Mesenchymal stem cell (in vitro differentiated cells and primary cell): ENCODE results near the gene CAVIN2.

Experiments
- DNase-seq: peaks from one replicate; pipeline ENCODE4 v3.0.0-alpha.2; 2013
- H2AFZ ChIP-seq: one replicate; pipeline ENCODE4 v1.6.1; 2013; ENCODE audit warnings: low read depth, mild to moderate bottlenecking, control low read depth, inconsistent platforms, low read length, moderate library complexity
- H2AK5ac ChIP-seq: 2 replicates; pipeline ENCODE4 v1.6.1; 2013; ENCODE audit warnings: low read length, moderate library complexity, mild to moderate bottlenecking, inconsistent platforms; ENCODE audit not compliant: severe bottlenecking
- H2BK120ac ChIP-seq: one replicate; pipeline ENCODE4 v1.6.1; 2013; ENCODE audit warnings: low read depth, mild to moderate bottlenecking, inconsistent platforms, low read length, moderate library complexity
- H2BK12ac ChIP-seq, 2 experiments: one replicate each; pipeline ENCODE4 v1.6.1; 2013; ENCODE audit warnings: inconsistent platforms in 2 of 2, low read length in 2 of 2, mild to moderate bottlenecking in 2 of 2, moderate library complexity in 2 of 2, control low read depth in 1 of 2
- H2BK15ac ChIP-seq: one replicate; pipeline ENCODE4 v1.6.1; 2013; ENCODE audit warnings: mild to moderate bottlenecking, low read depth, inconsistent platforms; ENCODE audit not compliant: poor library complexity, severe bottlenecking
- H2BK5ac ChIP-seq: 2 replicates; pipeline ENCODE4 v1.6.1; 2013; ENCODE audit warnings: low read depth, mild to moderate bottlenecking, low read length, control low read depth, inconsistent platforms; ENCODE audit not compliant: poor library complexity, severe bottlenecking
- H3K14ac ChIP-seq, 2 experiments: one replicate each; pipeline ENCODE4 v1.6.1; 2013; ENCODE audit warnings: inconsistent platforms in 2 of 2, low read length in 2 of 2, control low read depth in 1 of 2, mild to moderate bottlenecking in 1 of 2, moderate library complexity in 1 of 2
- H3K18ac ChIP-seq, 2 experiments: one replicate each; pipeline ENCODE4 v1.6.1; 2013; ENCODE audit warnings: inconsistent platforms in 2 of 2, low read length in 2 of 2, control low read depth in 1 of 2, low read depth in 1 of 2, mild to moderate bottlenecking in 1 of 2
- H3K23ac ChIP-seq, 2 experiments: one replicate each; pipeline ENCODE4 v1.6.1; 2013; ENCODE audit warnings: inconsistent platforms in 2 of 2, low read length in 2 of 2, mild to moderate bottlenecking in 2 of 2, moderate library complexity in 2 of 2, control low read depth in 1 of 2
- H3K27ac ChIP-seq: 2 replicates; pipeline ENCODE4 v1.5.1; 2013; ENCODE audit warnings: mild to moderate bottlenecking, moderate library complexity, low read length, control low read depth, inconsistent platforms; ENCODE audit not compliant: poor library complexity, severe bottlenecking
- H3K27me3 ChIP-seq, 2 experiments: 2 replicates each; pipeline versions ENCODE4 v1.6.1 to v1.7.0; 2013; ENCODE audit warnings: low read length in 2 of 2, mild to moderate bottlenecking in 2 of 2, moderate library complexity in 2 of 2, control low read depth in 1 of 2, inconsistent platforms in 1 of 2; ENCODE audit not compliant: control insufficient read depth in 1 of 2, insufficient read depth in 1 of 2
- H3K36me3 ChIP-seq, 2 experiments: 2 replicates each; pipeline versions ENCODE4 v1.6.1 to v1.7.0; 2013; ENCODE audit warnings: low read length in 2 of 2, control low read depth in 1 of 2, inconsistent platforms in 1 of 2, low read depth in 1 of 2, mild to moderate bottlenecking in 1 of 2; ENCODE audit not compliant: insufficient read depth in 2 of 2, control insufficient read depth in 1 of 2
- H3K4ac ChIP-seq, 2 experiments: one replicate each; pipeline ENCODE4 v1.6.1; 2013; ENCODE audit warnings: inconsistent platforms in 2 of 2, low read length in 2 of 2, mild to moderate bottlenecking in 2 of 2, moderate library complexity in 2 of 2, control low read depth in 1 of 2, low read depth in 1 of 2
- H3K4me1 ChIP-seq: 2 replicates; pipeline ENCODE4 v1.6.1; 2013; ENCODE audit warnings: low read depth, low read length, control low read depth; ENCODE audit not compliant: control insufficient read depth, insufficient read depth
- H3K4me2 ChIP-seq: 2 replicates; pipeline ENCODE4 v1.6.1; 2013; ENCODE audit warnings: low read length, mild to moderate bottlenecking, inconsistent platforms; ENCODE audit not compliant: poor library complexity, severe bottlenecking
- H3K4me3 ChIP-seq, 2 experiments: 2 replicates each; pipeline versions ENCODE4 v1.5.1 to v1.7.0; 2013; ENCODE audit warnings: low read length in 2 of 2, mild to moderate bottlenecking in 2 of 2, control low read depth in 1 of 2, low read depth in 1 of 2; ENCODE audit not compliant: insufficient read depth in 1 of 2
- H3K79me1 ChIP-seq: replicated peaks from 2 replicates; pipeline ENCODE4 v1.6.1; 2013; ENCODE audit warnings: mild to moderate bottlenecking, control low read depth, low read length, inconsistent platforms; ENCODE audit not compliant: poor library complexity, severe bottlenecking
- H3K9ac ChIP-seq: 2 replicates; pipeline ENCODE4 v1.7.0; 2013; ENCODE audit warnings: mild to moderate bottlenecking, low read length, moderate library complexity
- H3K9me3 ChIP-seq: 2 replicates; pipeline ENCODE4 v1.7.0; 2013; ENCODE audit warnings: mild to moderate bottlenecking, low read length; ENCODE audit not compliant: control insufficient read depth
- H4K8ac ChIP-seq: one replicate; pipeline ENCODE4 v1.6.1; 2013; ENCODE audit warnings: inconsistent platforms, mild to moderate bottlenecking, low read length, moderate library complexity
- H4K91ac ChIP-seq: one replicate; pipeline ENCODE4 v1.6.1; 2013; ENCODE audit warnings: mild to moderate bottlenecking, low read length, inconsistent platforms
- WGBS: methylation state at CpG from one replicate; pipeline ENCODE4 v1.1.7; 2013; ENCODE audit warnings: mixed read lengths; 5-methylcytosine and 5-hydroxymethylcytosine counted together

CAVIN2 gene

DNA sequence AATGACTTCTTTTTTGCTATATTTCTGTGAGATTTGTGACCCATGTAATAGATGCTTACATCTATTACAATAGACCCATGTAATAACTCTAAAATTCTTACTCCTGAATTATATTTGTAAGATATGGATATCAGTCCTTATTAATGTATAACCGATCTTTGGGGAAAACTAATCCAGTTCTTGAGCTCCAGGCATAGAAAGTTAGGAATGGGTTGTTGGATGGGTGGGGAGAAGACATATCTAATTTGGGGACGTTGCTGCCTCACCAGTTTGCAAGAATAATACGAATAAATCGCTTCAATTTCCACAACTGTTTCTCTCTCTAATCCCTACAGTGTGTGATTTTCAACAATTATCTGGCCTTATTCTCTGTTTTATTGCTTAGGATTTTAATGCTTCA lies 13.5 kb downstream of the CAVIN2 start:
- Histone ChIP-seq H2BK5ac (no peak overlapping the region), H3K36me3 (peaks cover 0 to 9% of the 10 kb centered on the region in 2 experiments), H2BK12ac (no peak overlapping the region), H3K23ac (no peak overlapping the region), H2AK5ac (no peak overlapping the region), H3K14ac (no peak overlapping the region), H2AFZ (no peak overlapping the region), H3K9ac (no peak overlapping the region), H3K9me3 (no peaks in the 10 kb centered on the region), H3K18ac (no peak overlapping the region), H3K4ac (no peak overlapping the region), H3K27ac (no peak overlapping the region), H3K27me3 (no peaks in the 10 kb centered on the region), H2BK120ac (no peak overlapping the region), H3K79me1 (peaks cover 5% of the 10 kb centered on the region), H3K4me1 (peaks cover 5% of the 10 kb centered on the region), H3K4me2 (no peak overlapping the region), H4K8ac (no peak overlapping the region), H3K4me3 (no peak overlapping the region), H4K91ac (no peak overlapping the region), H2BK15ac (no peak overlapping the region)
- DNase-seq = no peak
- WGBS = 100% methylated on average over 1 of the region's 4 CpGs

DNA sequence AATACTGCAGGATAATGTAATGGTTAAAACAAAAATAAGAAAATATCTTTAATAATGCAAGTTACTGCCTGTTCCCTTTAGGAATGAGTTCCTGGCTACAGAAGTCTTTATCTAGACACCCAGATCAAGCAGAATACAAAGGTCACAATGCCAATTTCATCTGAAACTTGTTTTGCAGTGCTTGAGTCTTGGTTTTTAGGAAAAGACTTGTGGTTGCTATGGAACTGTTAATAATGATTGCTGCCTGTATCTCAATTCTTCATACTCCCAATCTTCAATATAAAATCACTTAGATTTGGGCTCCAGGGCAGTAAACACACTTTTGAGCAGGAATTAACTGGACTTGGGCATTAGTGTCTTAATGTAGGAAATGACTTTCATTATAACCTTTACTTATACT lies 14.2 kb downstream of the CAVIN2 start:
- Histone ChIP-seq H3K23ac (no peak overlapping the region), H2BK12ac (no peak overlapping the region), H3K9me3 (no peaks in the 10 kb centered on the region), H3K4ac (no peak overlapping the region), H2BK5ac (no peak overlapping the region), H2BK120ac (no peak overlapping the region), H3K4me3 (no peak overlapping the region), H3K14ac (no peak overlapping the region), H3K36me3 (peaks cover 0 to 9% of the 10 kb centered on the region in 2 experiments), H3K4me2 (no peak overlapping the region), H3K79me1 (peaks cover 5% of the 10 kb centered on the region), H3K4me1 (peaks cover 5% of the 10 kb centered on the region), H2BK15ac (no peak overlapping the region), H3K9ac (no peak overlapping the region), H2AFZ (no peak overlapping the region), H3K18ac (no peak overlapping the region), H4K8ac (no peak overlapping the region), H4K91ac (no peak overlapping the region), H3K27ac (no peak overlapping the region), H3K27me3 (no peaks in the 10 kb centered on the region), H2AK5ac (no peak overlapping the region)
- DNase-seq = no peak

DNA sequence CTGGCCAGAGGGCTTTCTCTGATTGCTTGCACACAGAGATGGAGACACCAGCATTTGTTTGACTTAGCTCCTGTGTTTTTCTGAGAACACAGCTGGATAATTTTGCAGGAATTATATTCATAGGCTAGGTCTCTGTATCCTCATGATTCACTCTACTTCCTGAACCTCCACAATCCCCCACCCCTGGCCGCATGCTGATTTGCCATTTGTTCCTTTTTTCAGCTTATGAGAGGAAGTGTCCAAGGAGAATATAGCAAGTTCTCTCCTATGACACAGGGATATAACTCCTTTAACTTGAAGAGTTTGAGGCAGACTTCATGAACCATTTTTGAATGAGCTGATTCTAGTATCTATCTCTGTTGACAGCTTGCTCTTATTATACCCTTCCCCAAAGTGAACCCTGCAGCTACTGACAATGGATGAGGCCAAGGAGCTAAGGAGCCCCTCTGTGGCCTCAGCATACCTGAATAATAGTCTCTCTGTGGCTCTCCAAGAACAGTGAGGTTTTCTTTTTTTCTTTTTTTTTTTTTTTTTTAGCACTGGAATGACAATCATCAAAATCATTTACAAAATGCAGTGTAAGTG lies 15.4 kb downstream of the CAVIN2 start:
- no peak overlapping the region for H3K4me2 ChIP-seq
- H3K9ac ChIP-seq = no peak overlapping the region
- peaks cover 0 to 8% of the 10 kb centered on the region in 2 experiments for H3K36me3 ChIP-seq
- no peak overlapping the region for H2BK15ac ChIP-seq
- H3K27me3 ChIP-seq = no peaks in the 10 kb centered on the region
- H2AK5ac ChIP-seq = no peak overlapping the region
- H2BK5ac ChIP-seq = no peak overlapping the region
- no peak overlapping the region for H3K18ac ChIP-seq
- no peaks in the 10 kb centered on the region for H3K9me3 ChIP-seq
- WGBS = 40% methylated on average over 1 of the region's 1 CpG
- H3K4me3 ChIP-seq = no peak overlapping the region
- H4K91ac ChIP-seq = no peak overlapping the region
- H3K79me1 ChIP-seq = no peaks in the 10 kb centered on the region
- peaks cover 2% of the 10 kb centered on the region for H3K4me1 ChIP-seq
- no peak overlapping the region for H2BK120ac ChIP-seq
- no peak overlapping the region for H4K8ac ChIP-seq
- H3K23ac ChIP-seq = no peak overlapping the region
- H3K27ac ChIP-seq = no peak overlapping the region
- no peak overlapping the region for H3K4ac ChIP-seq
- H2BK12ac ChIP-seq = no peak overlapping the region
- H3K14ac ChIP-seq = no peak overlapping the region
- no peak overlapping the region for H2AFZ ChIP-seq
- DNase-seq = no peak

DNA sequence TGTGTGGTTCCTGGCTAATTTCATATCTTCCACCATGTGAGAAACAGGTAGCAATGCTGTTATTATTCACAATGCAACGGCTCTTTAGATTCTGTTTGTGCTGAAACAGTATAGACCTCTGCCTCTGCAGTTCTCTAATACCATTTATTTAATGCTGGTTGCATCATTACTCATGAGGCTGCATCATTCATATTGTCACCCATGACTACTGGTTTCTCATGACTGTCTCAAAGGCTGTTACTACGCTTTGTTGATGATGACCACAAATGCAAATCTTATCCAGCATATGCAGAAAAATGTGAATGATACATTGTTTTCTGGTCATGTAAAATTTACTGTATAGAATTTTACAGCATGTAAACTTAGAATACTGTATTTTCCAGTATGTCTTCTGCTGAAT lies 22.5 kb downstream of the CAVIN2 start:
- H3K36me3 ChIP-seq = no peaks in the 10 kb centered on the region
- no peak overlapping the region for H3K4ac ChIP-seq
- H3K23ac ChIP-seq = no peak overlapping the region
- H3K4me1 ChIP-seq = no peaks in the 10 kb centered on the region
- H3K27me3 ChIP-seq = no peaks in the 10 kb centered on the region
- 93% methylated on average over 1 of the region's 2 CpGs for WGBS
- H2AK5ac ChIP-seq = no peak overlapping the region
- no peak overlapping the region for H2BK15ac ChIP-seq
- DNase-seq = no peak
- H2AFZ ChIP-seq = no peak overlapping the region
- no peak overlapping the region for H3K18ac ChIP-seq
- H4K91ac ChIP-seq = no peak overlapping the region
- no peak overlapping the region for H3K9ac ChIP-seq
- no peak overlapping the region for H3K4me2 ChIP-seq
- H2BK120ac ChIP-seq = no peak overlapping the region
- no peak overlapping the region for H2BK12ac ChIP-seq
- H3K27ac ChIP-seq = no peak overlapping the region
- H3K4me3 ChIP-seq = no peak overlapping the region
- no peak overlapping the region for H4K8ac ChIP-seq
- no peaks in the 10 kb centered on the region for H3K9me3 ChIP-seq
- no peaks in the 10 kb centered on the region for H3K79me1 ChIP-seq
- no peak overlapping the region for H3K14ac ChIP-seq
- H2BK5ac ChIP-seq = no peak overlapping the region
